Prostate gland (tissue), 2 donors: ENCODE results near the gene CCSER2. TPM values are rescaled to one million over a fixed set of nuclear protein-coding genes. Genes with fewer than 3 reads are reported as not detected.

ENCODE experiments used
- DNase-seq: peaks from one replicate; pipeline ENCODE4 v3.0.0-alpha.2; 2019; ENCODE audit warnings: low spot score
- H3K27ac ChIP-seq, 2 donors: fragments of 200-600 bp; sonication (generic); 2 replicates each; pipeline ENCODE4 v1.5.1; 2017 to 2019
- H3K27me3 ChIP-seq: fragments of 200-600 bp; sonication (generic); replicated peaks from 2 replicates; pipeline ENCODE4 v1.5.1; 2019; ENCODE audit not compliant: insufficient read depth
- H3K36me3 ChIP-seq, 2 donors: fragments of 200-600 bp; sonication (generic); 1 replicate in 1 of 2; 2 replicates in 1 of 2; pipeline versions ENCODE4 v1.5.1 to v1.8.1; 2017 to 2019
- H3K4me1 ChIP-seq: fragments of 200-600 bp; sonication (generic); replicated peaks from 2 replicates; pipeline ENCODE4 v1.5.1; 2019
- H3K4me3 ChIP-seq, 2 donors: fragments of 200-600 bp; sonication (generic); 2 replicates each; pipeline ENCODE4 v1.5.1; 2017 to 2019
- H3K9me3 ChIP-seq: fragments of 200-600 bp; sonication (generic); 2 replicates; pipeline ENCODE4 v1.5.1; 2017
- POLR2A ChIP-seq: fragments of 450-650 bp; IDR thresholded peaks from one replicate; pipeline ENCODE4 v1.6.1; 2016; ENCODE audit warnings: antibody characterized with exemption, mild to moderate bottlenecking
- POLR2AphosphoS5 ChIP-seq: sonication (generic); formaldehyde crosslinking; IDR thresholded peaks from one replicate; pipeline ENCODE4 v1.6.1; 2017; ENCODE audit warnings: antibody characterized with exemption
- WGBS: methylation state at CpG from one replicate; pipeline ENCODE4 v1.1.5; 2018; 5-methylcytosine and 5-hydroxymethylcytosine counted together
- intact Hi-C: fragments of 100-400 bp; cut with DNase I; formaldehyde crosslinking; loops from one replicate; pipeline ENCODE4 v1.14.2; 2022
- total RNA-seq, 2 donors: library from RNA; depleted of rRNA; stranded (reverse); fragments of >200 nt; gene quantifications; one replicate each; pipeline ENCODE4 v1.1.0, GENCODE V29; 2016
- TF ChIP-seq, protein P1 (sequence below), 4 experiments: fragments of 200-600 bp in 2 of 4; fragments of 450-650 bp in 2 of 4; sonication (generic) in 2 of 4; IDR thresholded peaks; 1 replicate in 3 of 4; 2 replicates in 1 of 4; pipeline ENCODE4 v1.5.1; 2016 to 2019; ENCODE audit warnings: antibody characterized with exemption in 4 of 4, mild to moderate bottlenecking in 2 of 4, moderate library complexity in 2 of 4

Gene CCSER2
- total RNA-seq, 2 donors from 2014 or later = 30.4 to 53.6 TPM

DNA sequence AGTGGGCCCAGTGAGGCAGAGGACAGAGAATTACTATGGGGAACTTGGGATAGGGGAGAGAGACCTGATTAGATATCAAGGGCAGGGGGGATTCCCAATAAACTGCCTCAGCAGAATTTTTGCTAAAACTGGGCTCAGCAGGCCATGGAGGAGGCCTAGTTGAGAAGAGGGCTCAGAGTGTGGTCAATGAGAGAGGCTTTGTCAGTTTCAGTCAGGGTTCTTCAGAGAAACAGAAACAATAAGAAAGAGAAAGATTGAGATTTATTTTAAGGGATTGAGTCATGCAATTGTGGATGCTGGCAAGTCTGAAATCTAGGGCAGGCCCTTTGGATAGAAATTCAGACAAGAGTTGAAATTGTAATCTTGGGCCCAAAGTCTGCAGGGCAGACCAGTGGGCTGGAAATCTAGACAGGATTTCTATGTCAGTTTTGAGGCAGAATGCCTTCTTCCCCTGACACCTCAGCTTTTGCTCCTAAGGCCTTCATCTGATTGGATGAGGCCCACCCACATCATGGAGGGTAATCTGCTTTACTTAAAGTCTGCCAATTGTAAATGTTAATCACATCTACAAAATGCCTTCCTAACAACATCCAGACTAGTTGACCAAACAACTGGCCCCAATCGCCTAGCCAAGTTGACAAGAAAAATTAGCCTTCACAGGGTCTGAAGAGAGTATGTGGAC lies 33.5 kb upstream of the CCSER2 start:
- no peak for TF ChIP-seq POLR2A
- TF ChIP-seq, protein P1, sequence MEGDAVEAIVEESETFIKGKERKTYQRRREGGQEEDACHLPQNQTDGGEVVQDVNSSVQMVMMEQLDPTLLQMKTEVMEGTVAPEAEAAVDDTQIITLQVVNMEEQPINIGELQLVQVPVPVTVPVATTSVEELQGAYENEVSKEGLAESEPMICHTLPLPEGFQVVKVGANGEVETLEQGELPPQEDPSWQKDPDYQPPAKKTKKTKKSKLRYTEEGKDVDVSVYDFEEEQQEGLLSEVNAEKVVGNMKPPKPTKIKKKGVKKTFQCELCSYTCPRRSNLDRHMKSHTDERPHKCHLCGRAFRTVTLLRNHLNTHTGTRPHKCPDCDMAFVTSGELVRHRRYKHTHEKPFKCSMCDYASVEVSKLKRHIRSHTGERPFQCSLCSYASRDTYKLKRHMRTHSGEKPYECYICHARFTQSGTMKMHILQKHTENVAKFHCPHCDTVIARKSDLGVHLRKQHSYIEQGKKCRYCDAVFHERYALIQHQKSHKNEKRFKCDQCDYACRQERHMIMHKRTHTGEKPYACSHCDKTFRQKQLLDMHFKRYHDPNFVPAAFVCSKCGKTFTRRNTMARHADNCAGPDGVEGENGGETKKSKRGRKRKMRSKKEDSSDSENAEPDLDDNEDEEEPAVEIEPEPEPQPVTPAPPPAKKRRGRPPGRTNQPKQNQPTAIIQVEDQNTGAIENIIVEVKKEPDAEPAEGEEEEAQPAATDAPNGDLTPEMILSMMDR (IDR thresholded peaks at IDR 0.05) = no peak
- no peak for TF ChIP-seq POLR2AphosphoS5
- no peaks in the 10 kb centered on the region for H3K4me1 ChIP-seq
- intact Hi-C loops = no loop called here
- no peak overlapping the region for H3K27ac ChIP-seq
- 95% methylated on average over 1 of the region's 1 CpG for WGBS
- no peaks in the 10 kb centered on the region for H3K36me3 ChIP-seq
- no peak for DNase-seq
- no peaks in the 10 kb centered on the region for H3K9me3 ChIP-seq
- no peak overlapping the region for H3K4me3 ChIP-seq
- H3K27me3 ChIP-seq = no peaks in the 10 kb centered on the region

DNA sequence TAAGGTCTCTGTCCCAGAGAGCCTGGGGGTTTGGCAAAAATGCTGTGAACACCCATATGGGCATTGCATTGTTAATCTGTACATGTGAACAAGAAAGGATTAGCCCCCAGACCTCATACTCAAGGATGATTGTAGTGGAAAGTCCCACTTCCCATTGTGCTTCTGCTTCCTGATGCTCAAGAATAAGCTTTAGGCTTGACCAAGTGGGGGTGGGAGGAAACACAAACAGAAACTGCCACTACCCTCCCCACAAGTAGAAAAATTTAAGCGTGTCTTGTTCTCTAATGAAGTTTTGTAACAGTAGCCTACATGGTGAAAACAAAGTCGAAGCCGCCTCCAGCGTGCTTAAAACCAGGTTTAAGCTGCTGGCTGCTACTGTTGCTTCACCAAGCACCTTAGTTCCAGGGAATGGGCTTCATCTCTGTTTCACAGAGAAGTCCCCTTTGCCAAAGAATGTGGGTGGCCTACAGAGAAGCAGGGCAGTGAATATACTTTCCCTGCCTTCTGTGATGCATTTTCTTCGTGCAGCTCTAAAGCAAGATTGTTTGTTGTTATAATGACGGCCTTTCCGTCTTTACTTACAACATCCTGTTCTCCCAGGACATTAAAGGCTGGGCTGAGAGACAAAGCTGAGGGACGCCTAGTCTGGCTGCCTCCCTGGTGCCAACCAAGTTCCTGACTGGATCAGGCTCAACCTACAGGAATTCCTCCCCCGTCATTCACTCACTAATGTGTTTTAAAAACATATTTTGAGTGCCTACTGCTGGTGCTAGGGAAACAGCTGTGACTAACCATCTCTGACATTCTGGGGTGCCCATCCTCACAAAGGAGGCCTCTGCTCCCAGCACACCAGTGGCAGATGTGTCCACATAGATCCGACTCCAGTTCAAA lies 32.1 kb upstream of the CCSER2 start:
- TF ChIP-seq, protein P1 (IDR thresholded peaks at IDR 0.05) = no peak
- TF ChIP-seq POLR2AphosphoS5 (no peak), POLR2A (no peak)
- DNase-seq = no peak
- H3K36me3 ChIP-seq = no peaks in the 10 kb centered on the region
- H3K4me3 ChIP-seq = no peak overlapping the region
- H3K9me3 ChIP-seq = no peaks in the 10 kb centered on the region
- intact Hi-C loops = no loop called here
- no peaks in the 10 kb centered on the region for H3K4me1 ChIP-seq
- H3K27ac ChIP-seq = no peak overlapping the region
- 49% methylated on average over 10 of the region's 10 CpGs for WGBS
- no peaks in the 10 kb centered on the region for H3K27me3 ChIP-seq

DNA sequence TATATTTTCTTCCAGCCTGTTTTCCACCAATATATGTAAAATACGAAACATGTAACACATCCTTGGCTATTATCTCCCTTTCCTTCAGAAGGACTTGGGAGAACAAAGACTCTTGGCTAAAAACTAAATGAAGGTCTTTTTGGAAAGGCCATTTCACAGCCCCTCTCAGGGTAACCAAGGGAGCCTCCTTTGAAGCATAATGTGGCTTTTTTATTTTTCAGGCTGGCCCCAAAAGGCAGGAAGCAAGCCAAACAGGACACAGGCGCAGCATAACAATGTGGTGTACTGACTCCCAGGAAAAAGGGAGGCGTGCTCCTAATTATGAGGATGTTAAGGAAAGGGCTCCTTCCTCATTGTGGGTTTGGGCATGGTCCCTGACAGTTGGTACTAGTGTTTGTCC lies 30.3 kb upstream of the CCSER2 start:
- H3K27ac ChIP-seq = no peak overlapping the region
- no peaks in the 10 kb centered on the region for H3K9me3 ChIP-seq
- no peaks in the 10 kb centered on the region for H3K27me3 ChIP-seq
- intact Hi-C loops = no loop called here
- H3K36me3 ChIP-seq = no peaks in the 10 kb centered on the region
- no peaks in the 10 kb centered on the region for H3K4me1 ChIP-seq
- H3K4me3 ChIP-seq = no peak overlapping the region
- TF ChIP-seq POLR2A = no peak
- no peak for TF ChIP-seq POLR2AphosphoS5
- TF ChIP-seq, protein P1 (IDR thresholded peaks at IDR 0.05) = no peak
- DNase-seq = no peak
- WGBS = 93% methylated on average over 3 of the region's 3 CpGs

DNA sequence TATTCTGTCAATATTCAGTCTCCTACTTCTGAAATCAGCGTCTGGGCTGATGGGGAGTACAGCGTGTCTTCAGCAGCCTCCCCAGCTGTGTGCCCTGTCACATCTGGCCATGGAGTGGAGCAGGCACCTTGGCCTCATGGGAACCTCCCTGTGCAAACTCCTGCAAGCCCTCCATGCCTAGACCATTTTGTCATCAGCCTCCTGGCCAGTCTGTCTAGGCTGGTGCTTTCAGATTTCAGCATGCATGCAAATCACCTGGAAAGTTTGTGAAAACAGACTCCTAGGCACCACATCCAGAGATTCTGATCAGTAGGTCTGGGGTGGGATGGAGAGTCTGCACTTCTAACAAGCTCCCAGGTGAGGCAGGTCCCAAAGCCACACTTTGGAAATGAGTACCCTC lies 26.2 kb upstream of the CCSER2 start:
- WGBS = 79% methylated on average over 2 of the region's 2 CpGs
- Histone ChIP-seq H3K9me3 (no peaks in the 10 kb centered on the region), H3K27ac (no peak overlapping the region), H3K27me3 (no peaks in the 10 kb centered on the region), H3K4me1 (no peaks in the 10 kb centered on the region), H3K4me3 (no peak overlapping the region), H3K36me3 (no peaks in the 10 kb centered on the region)
- DNase-seq = no peak
- intact Hi-C loops = no loop called here
- TF ChIP-seq POLR2AphosphoS5 (no peak), POLR2A (no peak)
- TF ChIP-seq, protein P1 (IDR thresholded peaks at IDR 0.05) = no peak
